T-cell (primary cell): ENCODE measurements around the gene GPATCH1. TPM values are rescaled to one million over a fixed set of nuclear protein-coding genes. Genes with fewer than 3 reads are reported as not detected.
"Not testable (repeated sequence)": the region's sequence is repeated elsewhere in the genome, so short reads cannot be mapped to it uniquely, and the experiment has no call there.

ENCODE experiments used
- ATAC-seq, 4 experiments: fragments of 200-7000 bp in 3 of 4; fragments of 150-1000 bp in 1 of 4; cut with Tn5 transposase; replicated peaks in 1 of 4; 1 replicate in 3 of 4; 2 replicates in 1 of 4; pipeline ENCODE4 v1.10.0; 2021; ENCODE audit warnings: moderate library complexity in 3 of 4, mild to moderate bottlenecking in 2 of 4, moderate number of reproducible peaks in 1 of 4
- CTCF ChIA-PET, 2 donors: fragments of 300-600 bp; sonication (Branson Sonifier 250); formaldehyde crosslinking; loops; one replicate each; lab custom pipeline; 2022; ENCODE audit warnings: antibody characterized with exemption in 2 of 2; lab: Charles Lee
- POLR2A ChIA-PET, 2 donors: fragments of 300-600 bp; sonication (Branson Sonifier 250); formaldehyde crosslinking; loops; one replicate each; lab custom pipeline; 2022; ENCODE audit warnings: antibody characterized with exemption in 2 of 2; lab: Charles Lee
- DNase-seq, 35 experiments: peaks; one replicate each; pipeline versions ENCODE4 v3.0.0 to v3.0.0-alpha.2; 2013 to 2023
- H3K27ac ChIP-seq: one replicate; pipeline ENCODE4 v1.5.1; 2013; ENCODE audit warnings: low read length
- H3K27me3 ChIP-seq, 2 experiments: replicated peaks in 1 of 2; 1 replicate in 1 of 2; 2 replicates in 1 of 2; pipeline versions ENCODE4 v1.6.1 to v1.7.0; 2013; ENCODE audit warnings: low read length in 1 of 2, mixed read lengths in 1 of 2; ENCODE audit not compliant: control insufficient read depth in 2 of 2, insufficient read depth in 2 of 2; ENCODE audit errors: extremely low read depth in 1 of 2
- H3K36me3 ChIP-seq, 2 donors: 1 replicate in 1 of 2; 2 replicates in 1 of 2; pipeline versions ENCODE4 v1.6.1 to v1.7.0; 2013; ENCODE audit warnings: low read length in 1 of 2; ENCODE audit not compliant: control insufficient read depth in 2 of 2, insufficient read depth in 1 of 2; ENCODE audit errors: extremely low read depth in 1 of 2
- H3K4me1 ChIP-seq, 2 experiments: 1 replicate in 1 of 2; 2 replicates in 1 of 2; pipeline versions ENCODE4 v1.6.1 to v1.7.0; 2013; ENCODE audit warnings: low read length in 2 of 2, mixed read lengths in 1 of 2; ENCODE audit not compliant: insufficient read depth in 2 of 2, control insufficient read depth in 1 of 2; ENCODE audit errors: extremely low read depth in 1 of 2
- H3K4me3 ChIP-seq, 2 donors: 1 replicate in 1 of 2; 2 replicates in 1 of 2; pipeline versions ENCODE4 v1.5.1 to v1.7.0; 2013; ENCODE audit warnings: mild to moderate bottlenecking in 2 of 2, low read length in 1 of 2, moderate library complexity in 1 of 2; ENCODE audit not compliant: control insufficient read depth in 1 of 2; ENCODE audit errors: extremely low read depth in 1 of 2
- H3K9me3 ChIP-seq: 2 replicates; pipeline ENCODE4 v1.7.0; 2013
- H3K27ac Mint-ChIP-seq, 2 donors: one replicate each; pipeline ENCODE4 v1.8.0; 2020 to 2021; ENCODE audit warnings: mild to moderate bottlenecking in 2 of 2, mixed read lengths in 2 of 2
- H3K27me3 Mint-ChIP-seq, 2 donors: one replicate each; pipeline ENCODE4 v1.8.0; 2021 to 2022; ENCODE audit warnings: mixed read lengths in 2 of 2
- H3K36me3 Mint-ChIP-seq: one replicate; pipeline ENCODE4 v1.8.0; 2021; ENCODE audit warnings: mixed read lengths
- H3K4me1 Mint-ChIP-seq, 3 donors: one replicate each; pipeline ENCODE4 v1.8.0; 2020 to 2022; ENCODE audit warnings: mixed read lengths in 3 of 3, mild to moderate bottlenecking in 1 of 3
- H3K4me3 Mint-ChIP-seq, 3 donors: one replicate each; pipeline ENCODE4 v1.8.0; 2020 to 2022; ENCODE audit warnings: mild to moderate bottlenecking in 3 of 3, mixed read lengths in 3 of 3, moderate library complexity in 3 of 3
- H3K9me3 Mint-ChIP-seq, 3 donors: one replicate each; pipeline ENCODE4 v1.8.0; 2020 to 2022; ENCODE audit warnings: mixed read lengths in 3 of 3
- WGBS: methylation state at CpG from one replicate; pipeline ENCODE4 v1.1.5; 2013; ENCODE audit warnings: missing lambda C conversion rate; ENCODE audit not compliant: insufficient coverage; 5-methylcytosine and 5-hydroxymethylcytosine counted together
- total RNA-seq, 35 experiments: library from RNA in 6 of 35; stranded (reverse) in 6 of 35; fragments of 120-200 nt in 1 of 35; gene quantifications; one replicate each; pipeline versions ENCODE4 v1.2.1 to v1.2.4 and lab custom pipeline; 2013 to 2026

Gene GPATCH1
- total RNA-seq, 5 donors from 2014 or later (not counting 1 experiment from before 2014, with no cell fraction given), result 11.8 to 17.6 (median 14.3) TPM

DNA sequence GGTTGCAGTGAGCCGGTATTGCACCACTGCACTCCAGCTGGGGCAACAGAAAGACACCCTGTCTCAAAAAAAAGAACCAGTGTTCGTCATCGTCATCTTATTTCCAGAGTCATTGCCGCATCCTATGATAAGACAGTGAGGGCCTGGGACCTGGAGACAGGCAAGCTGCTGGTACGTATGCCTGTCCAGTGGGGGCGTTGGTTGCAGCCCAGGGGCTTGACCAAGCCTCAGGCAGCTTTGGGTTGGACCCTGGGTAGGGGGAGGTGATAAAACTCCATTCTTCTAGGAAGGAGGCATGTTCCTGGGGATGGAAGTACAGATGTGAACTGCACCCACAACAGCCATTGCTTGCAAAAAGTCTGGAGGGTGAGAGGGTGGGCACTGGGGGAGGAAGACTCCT lies 66.6 kb downstream of the GPATCH1 start:
- WGBS, result 100% methylated on average over 3 of the region's 6 CpGs
- ChIA-PET CTCF (no interaction called here), POLR2A (no interaction called here)
- ATAC-seq (no peak), DNase-seq (no peak)
- Histone ChIP-seq H3K4me1 (peaks cover 0 to 8% of the 10 kb centered on the region in 2 experiments), H3K4me3 (no peak overlapping the region), H3K36me3 (no peaks in the 10 kb centered on the region), H3K27me3 (peaks cover 0 to 8% of the 10 kb centered on the region in 2 experiments), H3K27ac (no peak overlapping the region), H3K9me3 (no peaks in the 10 kb centered on the region)
- no peaks in the 10 kb centered on the region for H3K9me3 Mint-ChIP-seq
- H3K27me3 Mint-ChIP-seq, result peaks cover 0 to 3% of the 10 kb centered on the region in 2 donors
- no peaks in the 10 kb centered on the region for H3K36me3 Mint-ChIP-seq
- peaks cover 4 to 6% (median 4%) of the 10 kb centered on the region in 3 donors for H3K4me1 Mint-ChIP-seq
- H3K27ac Mint-ChIP-seq, result no peak overlapping the region
- no peak overlapping the region for H3K4me3 Mint-ChIP-seq

DNA sequence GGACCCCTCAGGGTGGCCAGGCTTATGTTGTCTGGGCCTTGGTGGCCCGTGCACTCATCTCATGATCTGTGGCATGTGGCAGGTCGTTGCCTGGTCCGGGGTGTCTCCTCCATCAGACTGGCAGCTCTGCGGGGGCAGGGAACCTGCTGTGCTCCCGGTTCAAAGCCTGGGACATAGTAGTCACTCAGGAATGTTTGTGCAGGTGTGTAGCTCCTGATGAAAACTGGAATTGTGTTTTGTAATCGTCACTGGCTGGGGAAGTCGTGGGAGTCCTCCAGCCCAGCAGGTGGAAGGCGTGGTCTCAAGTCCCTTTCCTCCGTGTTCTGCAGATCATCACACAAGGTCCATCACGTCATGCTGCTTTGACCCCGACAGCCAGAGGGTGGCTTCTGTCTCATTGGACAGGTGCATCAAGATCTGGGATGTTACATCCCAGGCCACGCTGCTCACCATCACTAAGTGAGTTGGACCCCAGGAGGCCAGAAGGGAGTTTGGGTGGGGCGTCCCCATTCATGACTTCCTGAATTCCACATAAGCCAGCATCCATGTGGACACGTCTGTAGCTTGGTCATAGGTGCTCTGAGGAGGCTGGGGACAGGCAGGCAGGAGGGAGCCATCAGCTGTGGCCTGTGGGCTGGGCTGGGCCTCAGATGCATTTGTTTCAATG lies 70.0 kb downstream of the GPATCH1 start:
- Histone ChIP-seq H3K4me1 (no peaks in the 10 kb centered on the region), H3K9me3 (no peaks in the 10 kb centered on the region), H3K4me3 (no peak overlapping the region), H3K36me3 (no peaks in the 10 kb centered on the region), H3K27ac (no peak overlapping the region), H3K27me3 (no peaks in the 10 kb centered on the region)
- WGBS, result 81% methylated on average over 10 of the region's 14 CpGs
- H3K27me3 Mint-ChIP-seq, result no peaks in the 10 kb centered on the region
- no peak overlapping the region for H3K27ac Mint-ChIP-seq
- ChIA-PET CTCF (no interaction called here), POLR2A (no interaction called here)
- DNase-seq (no peak), ATAC-seq (no peak)
- H3K4me1 Mint-ChIP-seq, result no peaks in the 10 kb centered on the region
- no peaks in the 10 kb centered on the region for H3K9me3 Mint-ChIP-seq
- no peaks in the 10 kb centered on the region for H3K36me3 Mint-ChIP-seq
- no peak overlapping the region for H3K4me3 Mint-ChIP-seq

DNA sequence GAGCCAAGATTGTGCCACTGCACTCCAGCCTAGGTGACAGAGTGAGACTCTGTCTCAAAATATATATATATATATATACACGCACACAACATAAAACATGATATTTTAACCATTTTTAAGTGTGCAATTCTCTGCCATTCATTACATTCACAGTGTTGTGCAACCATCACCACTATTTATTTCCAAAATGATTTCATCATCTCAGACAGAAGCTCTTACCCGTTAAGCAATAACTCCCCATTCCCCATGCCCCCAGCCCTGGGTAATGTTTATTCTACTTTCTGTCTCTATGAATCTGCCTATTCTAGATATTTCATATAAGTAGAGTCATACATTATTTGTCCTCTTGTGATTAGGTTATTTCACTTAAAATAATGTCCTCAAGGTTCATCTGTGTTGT lies 71.2 kb downstream of the GPATCH1 start:
- Mint-ChIP-seq H3K36me3 (no peaks in the 10 kb centered on the region), H3K9me3 (no peaks in the 10 kb centered on the region), H3K27me3 (no peaks in the 10 kb centered on the region), H3K4me3 (no peak overlapping the region), H3K4me1 (no peaks in the 10 kb centered on the region), H3K27ac (no peak overlapping the region)
- H3K27me3 ChIP-seq, result no peaks in the 10 kb centered on the region
- no peaks in the 10 kb centered on the region for H3K4me1 ChIP-seq
- ChIA-PET POLR2A (no interaction called here), CTCF (interaction anchor here in 1 of 2 donors (0.7 kb wide), 1 partner anchor 65 kb away, joined by 3 read pairs; no protein-coding TSS in a partner anchor)
- ATAC-seq (no peak), DNase-seq (no peak)
- H3K9me3 ChIP-seq, result no peaks in the 10 kb centered on the region
- H3K27ac ChIP-seq, result no peak overlapping the region
- no CpG with 5 or more reads among the region's 2 CpGs for WGBS
- H3K36me3 ChIP-seq, result no peaks in the 10 kb centered on the region
- no peak overlapping the region for H3K4me3 ChIP-seq

DNA sequence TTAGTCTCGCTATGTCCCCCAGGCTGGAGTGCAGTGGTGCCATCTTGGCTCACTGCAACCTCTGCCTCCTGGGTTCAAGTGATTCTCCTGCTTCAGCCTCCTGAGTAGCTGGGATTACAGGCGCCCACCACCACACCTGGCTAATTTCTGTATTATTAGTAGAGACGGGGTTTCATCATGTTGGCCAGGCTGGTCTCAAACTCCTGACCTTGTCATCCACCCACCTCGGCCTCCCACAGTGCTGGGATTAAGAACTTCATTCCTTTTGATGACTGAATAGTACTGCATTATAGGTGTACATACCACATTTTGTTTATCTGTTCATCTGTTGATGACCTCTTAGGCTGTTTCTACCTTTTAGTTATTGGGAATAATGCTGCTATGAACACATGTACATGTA lies 71.6 kb downstream of the GPATCH1 start:
- POLR2A ChIA-PET, H3K36me3 Mint-ChIP-seq: not testable (repeated sequence)
- 83% methylated on average over 1 of the region's 4 CpGs for WGBS

DNA sequence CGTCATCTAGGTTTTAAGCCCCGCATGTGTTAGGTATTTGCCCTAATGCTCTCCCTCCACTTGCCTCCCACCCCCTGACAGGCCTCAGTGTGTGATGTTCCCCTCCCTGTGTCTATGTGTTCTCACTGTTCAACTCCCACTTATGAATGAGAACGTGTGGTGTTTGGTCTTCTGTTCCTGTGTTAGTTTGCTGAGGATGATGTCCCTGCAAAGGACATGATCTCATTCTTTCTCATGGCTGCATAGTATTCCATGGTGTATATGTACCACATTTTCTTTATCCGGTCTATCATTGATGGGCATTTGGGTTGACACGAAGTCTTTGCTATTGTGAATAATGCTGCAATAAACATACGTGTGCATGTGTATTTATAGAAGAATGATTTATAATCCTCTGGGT lies 73.3 kb downstream of the GPATCH1 start:
- POLR2A ChIA-PET, H3K36me3 ChIP-seq, H3K4me3 ChIP-seq, H3K27ac Mint-ChIP-seq, H3K4me3 Mint-ChIP-seq, H3K27me3 Mint-ChIP-seq, H3K9me3 Mint-ChIP-seq, H3K36me3 Mint-ChIP-seq, H3K27me3 ChIP-seq, ATAC-seq, DNase-seq, H3K9me3 ChIP-seq, H3K27ac ChIP-seq: not testable (repeated sequence)
- CTCF ChIA-PET, result interaction anchor here in 1 of 2 donors (0.8 kb wide), 1 partner anchor 29 kb away, joined by 3 read pairs; no protein-coding TSS in a partner anchor
- H3K4me1 ChIP-seq, result peaks cover 5 to 15% of the 10 kb centered on the region in 2 experiments
- 100% methylated on average over 2 of the region's 6 CpGs for WGBS
- peaks cover 9 to 13% (median 12%) of the 10 kb centered on the region in 3 donors for H3K4me1 Mint-ChIP-seq

More for the DNA sequence above, 71.6 kb downstream of the GPATCH1 start:
- not testable (repeated sequence) for H3K4me3 ChIP-seq, H3K27ac Mint-ChIP-seq, H3K9me3 Mint-ChIP-seq, H3K9me3 ChIP-seq, ATAC-seq, H3K4me1 Mint-ChIP-seq, H3K27ac ChIP-seq, H3K4me1 ChIP-seq, DNase-seq, H3K27me3 ChIP-seq, H3K27me3 Mint-ChIP-seq, H3K36me3 ChIP-seq, H3K4me3 Mint-ChIP-seq
- CTCF ChIA-PET, result interaction anchor here in 1 of 2 donors (0.7 kb wide), 1 partner anchor 96 kb away, joined by 3 read pairs; no protein-coding TSS in a partner anchor

DNA sequence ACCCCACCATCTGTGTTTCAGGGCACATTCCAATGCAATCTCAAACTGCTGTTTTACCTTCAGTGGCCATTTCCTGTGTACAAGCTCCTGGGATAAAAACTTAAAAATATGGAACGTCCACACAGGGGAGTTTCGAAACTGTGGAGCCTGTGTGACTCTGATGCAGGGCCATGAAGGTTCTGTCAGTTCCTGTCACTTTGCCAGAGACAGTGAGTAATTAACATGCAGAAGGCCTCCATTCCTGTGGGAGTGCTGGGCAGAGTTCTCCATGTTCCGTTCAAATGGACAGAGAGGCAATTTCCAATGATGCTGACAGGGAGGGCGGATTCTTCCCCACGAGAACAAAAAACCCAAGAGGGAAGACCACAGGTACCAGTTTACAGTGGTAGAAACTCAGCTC lies 75.4 kb downstream of the GPATCH1 start:
- H3K27ac ChIP-seq, result no peak overlapping the region
- no peak overlapping the region for H3K4me3 Mint-ChIP-seq
- no peaks in the 10 kb centered on the region for H3K36me3 ChIP-seq
- ChIA-PET POLR2A (interaction anchor here in 1 of 2 donors (0.6 kb wide), 1 partner anchor 477 kb away, joined by 4 read pairs; no protein-coding TSS in a partner anchor), CTCF (interaction anchor here in 1 of 2 donors (0.6 kb wide), 1 partner anchor 185 kb away, joined by 8 read pairs; no protein-coding TSS in a partner anchor)
- H3K27me3 ChIP-seq, result no peaks in the 10 kb centered on the region
- H3K4me3 ChIP-seq, result no peak overlapping the region
- peaks cover 9 to 34% of the 10 kb centered on the region in 2 experiments for H3K4me1 ChIP-seq
- no peaks in the 10 kb centered on the region for H3K36me3 Mint-ChIP-seq
- H3K4me1 Mint-ChIP-seq, result peaks cover 28 to 32% (median 31%) of the 10 kb centered on the region in 3 donors
- H3K9me3 Mint-ChIP-seq, result no peaks in the 10 kb centered on the region
- DNase-seq (no peak), ATAC-seq (no peak)
- WGBS, result 98% methylated on average over 5 of the region's 5 CpGs
- no peaks in the 10 kb centered on the region for H3K27me3 Mint-ChIP-seq
- no peaks in the 10 kb centered on the region for H3K9me3 ChIP-seq
- no peak overlapping the region for H3K27ac Mint-ChIP-seq
